Neural progenitor cell (in vitro differentiated cells): ENCODE results near the gene COMMD3. TPM values are rescaled to one million over a fixed set of nuclear protein-coding genes. Genes with fewer than 3 reads are reported as not detected.

Experiments
- DNase-seq: peaks from one replicate; pipeline ENCODE4 v3.0.0-alpha.2; 2016; ENCODE audit warnings: low spot score
- H2AFZ ChIP-seq: fragments of 200-600 bp; sonication (generic); replicated peaks from 2 replicates; pipeline ENCODE4 v1.6.1; 2016; ENCODE audit warnings: antibody characterized with exemption
- H3F3A ChIP-seq: fragments of 200-600 bp; sonication (generic); 2 replicates; pipeline ENCODE4 v1.6.1; 2016; ENCODE audit warnings: antibody characterized with exemption, low read depth
- H3K27ac ChIP-seq: fragments of 200-600 bp; sonication (generic); 2 replicates; pipeline ENCODE4 v1.5.1; 2016; ENCODE audit warnings: mild to moderate bottlenecking
- H3K27me3 ChIP-seq: fragments of 200-600 bp; sonication (generic); 2 replicates; pipeline ENCODE4 v1.6.1; 2016; ENCODE audit warnings: mild to moderate bottlenecking, moderate library complexity
- H3K36me3 ChIP-seq: fragments of 200-600 bp; sonication (generic); 2 replicates; pipeline ENCODE4 v1.5.1; 2016
- H3K4me1 ChIP-seq: fragments of 200-600 bp; sonication (generic); 2 replicates; pipeline ENCODE4 v1.6.1; 2016; ENCODE audit warnings: mixed run types
- H3K4me2 ChIP-seq: fragments of 200-600 bp; sonication (generic); 2 replicates; pipeline ENCODE4 v1.6.1; 2016
- H3K4me3 ChIP-seq: fragments of 200-600 bp; sonication (generic); 2 replicates; pipeline ENCODE4 v1.5.1; 2016
- H3K79me2 ChIP-seq: fragments of 200-600 bp; sonication (generic); 2 replicates; pipeline ENCODE4 v1.6.1; 2016; ENCODE audit warnings: low read depth
- H3K9ac ChIP-seq: fragments of 200-600 bp; sonication (generic); 2 replicates; pipeline ENCODE4 v1.6.1; 2016
- H3K9me3 ChIP-seq: fragments of 200-600 bp; sonication (generic); 2 replicates; pipeline ENCODE4 v1.5.1; 2016; ENCODE audit warnings: low read depth
- H4K20me1 ChIP-seq: fragments of 200-600 bp; sonication (generic); 2 replicates; pipeline ENCODE4 v1.6.1; 2016; ENCODE audit warnings: low read depth
- H3K27ac Mint-ChIP-seq: 3 replicates; pipeline ENCODE4 v1.8.0; 2021; ENCODE audit warnings: mixed read lengths
- H3K27me3 Mint-ChIP-seq: 2 replicates; pipeline ENCODE4 v1.8.0; 2022; ENCODE audit warnings: low read depth, mild to moderate bottlenecking, inconsistent platforms, moderate library complexity, mixed read lengths; ENCODE audit not compliant: insufficient read depth
- H3K36me3 Mint-ChIP-seq: 3 replicates; pipeline ENCODE4 v1.8.0; 2021; ENCODE audit warnings: mixed read lengths
- H3K4me1 Mint-ChIP-seq: 3 replicates; pipeline ENCODE4 v1.8.0; 2021; ENCODE audit warnings: mixed read lengths
- H3K4me3 Mint-ChIP-seq: 3 replicates; pipeline ENCODE4 v1.8.0; 2021; ENCODE audit warnings: mild to moderate bottlenecking, moderate library complexity, mixed read lengths
- H3K9me3 Mint-ChIP-seq: 3 replicates; pipeline ENCODE4 v1.8.0; 2020; ENCODE audit warnings: mixed read lengths
- EZH2 ChIP-seq: fragments of 200-600 bp; sonication (generic); IDR thresholded peaks from 2 replicates; pipeline ENCODE4 v1.6.1; 2017; ENCODE audit warnings: antibody characterized with exemption, mild to moderate bottlenecking, moderate library complexity
- EZH2phosphoT487 ChIP-seq: fragments of 200-600 bp; sonication (generic); IDR thresholded peaks from 2 replicates; pipeline ENCODE4 v1.6.1; 2017; ENCODE audit warnings: antibody characterized with exemption
- total RNA-seq: library from RNA; depleted of rRNA; stranded (reverse); fragments of >200 nt; gene quantifications from 2 replicates; pipeline ENCODE4 v1.2.3, GENCODE V29; 2015; ENCODE audit warnings: low replicate concordance
- TF ChIP-seq, protein P1 (sequence below): fragments of 200-600 bp; sonication (generic); IDR thresholded peaks from 2 replicates; pipeline ENCODE4 v1.5.1; 2017; ENCODE audit warnings: antibody characterized with exemption, mild to moderate bottlenecking

Gene COMMD3
- total RNA-seq, 1 donor from 2014 or later = 16.3 TPM

DNA sequence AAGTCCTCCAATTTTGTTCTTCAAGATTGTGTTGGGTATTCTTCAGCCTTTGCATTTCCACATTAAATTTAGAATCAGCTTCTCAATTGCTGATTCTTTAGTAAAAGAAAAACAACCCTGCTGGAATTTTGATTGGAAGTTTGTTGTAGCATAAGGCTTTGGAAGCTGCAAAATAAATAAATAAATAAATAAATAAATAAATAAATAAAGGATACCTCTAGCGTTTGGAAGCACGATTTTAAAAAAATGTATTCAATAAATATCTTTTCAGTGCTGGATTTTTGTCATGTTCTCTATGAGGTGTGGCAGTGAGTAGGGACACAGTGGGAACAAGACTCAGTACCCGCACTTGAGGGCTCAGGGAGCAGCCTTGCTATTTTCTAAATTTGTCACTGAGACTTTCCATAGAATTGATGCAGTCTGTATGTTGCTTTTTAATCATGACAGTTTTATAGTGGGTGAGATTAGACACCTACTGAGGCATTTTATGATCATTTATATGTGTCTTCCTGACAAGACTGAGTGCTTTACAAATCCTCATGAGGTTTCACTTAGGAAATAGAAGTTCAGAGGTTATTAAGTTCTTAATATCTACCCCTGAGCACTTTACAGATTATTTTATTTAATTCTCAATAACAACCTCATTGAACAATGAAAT is 22.3 kb upstream of the COMMD3 start:
- Histone ChIP-seq H3K9me3 (no peaks in the 10 kb centered on the region), H3K9ac (no peak overlapping the region), H2AFZ (no peak overlapping the region), H3F3A (no peaks in the 10 kb centered on the region), H3K4me2 (no peak overlapping the region), H3K27me3 (no peaks in the 10 kb centered on the region), H3K4me1 (no peaks in the 10 kb centered on the region), H3K27ac (no peak overlapping the region), H3K79me2 (no peaks in the 10 kb centered on the region), H4K20me1 (no peaks in the 10 kb centered on the region), H3K4me3 (no peak overlapping the region), H3K36me3 (no peaks in the 10 kb centered on the region)
- no peaks in the 10 kb centered on the region for H3K9me3 Mint-ChIP-seq
- no peaks in the 10 kb centered on the region for H3K4me1 Mint-ChIP-seq
- no peak overlapping the region for H3K4me3 Mint-ChIP-seq
- H3K36me3 Mint-ChIP-seq = no peaks in the 10 kb centered on the region
- peaks cover 3% of the 10 kb centered on the region for H3K27me3 Mint-ChIP-seq
- DNase-seq = no peak
- TF ChIP-seq EZH2 = no peak
- no peak for TF ChIP-seq EZH2phosphoT487
- TF ChIP-seq, protein P1, sequence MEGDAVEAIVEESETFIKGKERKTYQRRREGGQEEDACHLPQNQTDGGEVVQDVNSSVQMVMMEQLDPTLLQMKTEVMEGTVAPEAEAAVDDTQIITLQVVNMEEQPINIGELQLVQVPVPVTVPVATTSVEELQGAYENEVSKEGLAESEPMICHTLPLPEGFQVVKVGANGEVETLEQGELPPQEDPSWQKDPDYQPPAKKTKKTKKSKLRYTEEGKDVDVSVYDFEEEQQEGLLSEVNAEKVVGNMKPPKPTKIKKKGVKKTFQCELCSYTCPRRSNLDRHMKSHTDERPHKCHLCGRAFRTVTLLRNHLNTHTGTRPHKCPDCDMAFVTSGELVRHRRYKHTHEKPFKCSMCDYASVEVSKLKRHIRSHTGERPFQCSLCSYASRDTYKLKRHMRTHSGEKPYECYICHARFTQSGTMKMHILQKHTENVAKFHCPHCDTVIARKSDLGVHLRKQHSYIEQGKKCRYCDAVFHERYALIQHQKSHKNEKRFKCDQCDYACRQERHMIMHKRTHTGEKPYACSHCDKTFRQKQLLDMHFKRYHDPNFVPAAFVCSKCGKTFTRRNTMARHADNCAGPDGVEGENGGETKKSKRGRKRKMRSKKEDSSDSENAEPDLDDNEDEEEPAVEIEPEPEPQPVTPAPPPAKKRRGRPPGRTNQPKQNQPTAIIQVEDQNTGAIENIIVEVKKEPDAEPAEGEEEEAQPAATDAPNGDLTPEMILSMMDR = no peak
- no peak overlapping the region for H3K27ac Mint-ChIP-seq

GRCh38 chr10:22294694-22295093 is 21.5 kb upstream of the COMMD3 start:
- peaks cover 3% of the 10 kb centered on the region for H3K27me3 Mint-ChIP-seq
- Histone ChIP-seq H4K20me1 (no peaks in the 10 kb centered on the region), H3K9ac (no peak overlapping the region), H3K4me1 (no peaks in the 10 kb centered on the region), H2AFZ (no peak overlapping the region), H3F3A (no peaks in the 10 kb centered on the region), H3K27ac (no peak overlapping the region), H3K79me2 (no peaks in the 10 kb centered on the region), H3K27me3 (no peaks in the 10 kb centered on the region), H3K4me2 (no peak overlapping the region), H3K4me3 (no peak overlapping the region), H3K36me3 (no peaks in the 10 kb centered on the region), H3K9me3 (no peaks in the 10 kb centered on the region)
- H3K27ac Mint-ChIP-seq = no peak overlapping the region
- H3K9me3 Mint-ChIP-seq = no peaks in the 10 kb centered on the region
- H3K4me1 Mint-ChIP-seq = no peaks in the 10 kb centered on the region
- TF ChIP-seq EZH2phosphoT487 (no peak), EZH2 (no peak)
- TF ChIP-seq, protein P1 = no peak
- H3K36me3 Mint-ChIP-seq = no peaks in the 10 kb centered on the region
- no peak overlapping the region for H3K4me3 Mint-ChIP-seq
- DNase-seq = no peak

DNA sequence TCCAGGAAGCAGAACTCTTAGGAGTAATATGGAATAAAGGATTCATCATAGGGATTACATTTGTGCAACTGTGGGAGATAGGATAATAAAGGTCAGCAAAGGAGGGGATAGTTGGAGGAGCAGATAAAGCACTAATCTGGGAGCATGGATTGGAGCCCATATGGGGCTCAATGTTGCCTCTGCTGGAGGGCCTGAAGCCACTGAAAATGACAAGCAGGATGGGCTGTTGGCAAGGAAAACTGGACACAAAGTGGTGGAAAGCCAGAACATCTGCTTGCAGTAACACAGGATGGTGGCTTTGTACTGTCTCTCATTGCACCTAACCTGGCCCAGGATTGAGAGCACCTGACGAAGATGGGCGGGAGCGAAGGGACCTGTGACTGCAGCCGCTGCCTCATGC is 15.0 kb upstream of the COMMD3 start:
- Histone ChIP-seq H4K20me1 (no peaks in the 10 kb centered on the region), H2AFZ (peak overlapping the region; percentile 76)
- TF ChIP-seq, protein P1 = peak; percentile 36
- no peak for TF ChIP-seq EZH2

More for the DNA sequence above, 15.0 kb upstream of the COMMD3 start:
- peak; percentile 22 for DNase-seq
- Histone ChIP-seq H3K36me3 (no peaks in the 10 kb centered on the region), H3K4me3 (no peak overlapping the region), H3F3A (no peaks in the 10 kb centered on the region), H3K9ac (no peak overlapping the region), H3K79me2 (no peaks in the 10 kb centered on the region), H3K27ac (no peak overlapping the region), H3K4me2 (no peak overlapping the region), H3K4me1 (peaks cover 11% of the 10 kb centered on the region), H3K27me3 (no peaks in the 10 kb centered on the region), H3K9me3 (no peaks in the 10 kb centered on the region)
- H3K9me3 Mint-ChIP-seq = peaks cover 4% of the 10 kb centered on the region
- no peak overlapping the region for H3K27ac Mint-ChIP-seq
- H3K4me1 Mint-ChIP-seq = peaks cover 6% of the 10 kb centered on the region
- H3K27me3 Mint-ChIP-seq = peaks cover 11% of the 10 kb centered on the region
- H3K36me3 Mint-ChIP-seq = no peaks in the 10 kb centered on the region
- no peak overlapping the region for H3K4me3 Mint-ChIP-seq
